CD4-positive, alpha-beta memory T cell (primary cell): ENCODE results near the gene TBC1D14. TPM values are rescaled to one million over a fixed set of nuclear protein-coding genes. Genes with fewer than 3 reads are reported as not detected.
A peak's percentile ranks its signal among the peaks of the same experiment; 100 is the strongest.
"Not testable (repeated sequence)": the region's sequence is repeated elsewhere in the genome, so short reads cannot be mapped to it uniquely, and the experiment has no call there.

Source experiments
- CTCF ChIA-PET: fragments of 350-600 bp; sonication (Branson Sonifier 250); formaldehyde crosslinking; loops from one replicate; lab custom pipeline; 2021; ENCODE audit warnings: inconsistent platforms; ENCODE audit not compliant: partially characterized antibody; lab: Charles Lee
- POLR2A ChIA-PET: fragments of 350-600 bp; sonication (Branson Sonifier 250); formaldehyde crosslinking; loops from one replicate; lab custom pipeline; 2021; ENCODE audit not compliant: partially characterized antibody; lab: Charles Lee
- DNase-seq, 5 donors: peaks; one replicate each; pipeline versions ENCODE4 v3.0.0 to v3.0.0-alpha.2; 2020 to 2022; ENCODE audit warnings: mixed read lengths in 1 of 5
- H3K27ac ChIP-seq: one replicate; pipeline ENCODE4 v1.7.0; 2013; ENCODE audit warnings: low read depth, low read length
- H3K27me3 ChIP-seq: 2 replicates; pipeline ENCODE4 v1.7.0; 2013; ENCODE audit warnings: mild to moderate bottlenecking, low read length, moderate library complexity; ENCODE audit not compliant: insufficient read depth
- H3K36me3 ChIP-seq: 2 replicates; pipeline ENCODE4 v1.7.0; 2013; ENCODE audit warnings: mild to moderate bottlenecking, low read length, moderate library complexity; ENCODE audit not compliant: insufficient read depth
- H3K4me1 ChIP-seq: 2 replicates; pipeline ENCODE4 v1.7.0; 2013; ENCODE audit warnings: mild to moderate bottlenecking, low read length, moderate library complexity; ENCODE audit not compliant: insufficient read depth
- H3K4me3 ChIP-seq, 2 donors: one replicate each; pipeline ENCODE4 v1.7.0; 2013; ENCODE audit warnings: low read length in 2 of 2, mild to moderate bottlenecking in 1 of 2
- H3K9me3 ChIP-seq, 2 donors: one replicate each; pipeline ENCODE4 v1.7.0; 2013; ENCODE audit warnings: low read length in 2 of 2, control low read depth in 1 of 2; ENCODE audit not compliant: control insufficient read depth in 1 of 2
- H3K27ac Mint-ChIP-seq, 7 donors: one replicate each; pipeline ENCODE4 v1.8.0; 2020 to 2021; ENCODE audit warnings: mixed read lengths in 7 of 7, mild to moderate bottlenecking in 6 of 7, inconsistent platforms in 3 of 7, moderate library complexity in 3 of 7
- H3K27me3 Mint-ChIP-seq, 2 donors: one replicate each; pipeline ENCODE4 v1.8.0; 2020 to 2021; ENCODE audit warnings: mixed read lengths in 2 of 2
- H3K36me3 Mint-ChIP-seq, 2 donors: one replicate each; pipeline ENCODE4 v1.8.0; 2020 to 2021; ENCODE audit warnings: mixed read lengths in 2 of 2, inconsistent platforms in 1 of 2, mild to moderate bottlenecking in 1 of 2
- H3K4me1 Mint-ChIP-seq, 4 donors: one replicate each; pipeline ENCODE4 v1.8.0; 2020 to 2021; ENCODE audit warnings: mixed read lengths in 4 of 4, mild to moderate bottlenecking in 1 of 4
- H3K4me3 Mint-ChIP-seq, 8 donors: one replicate each; pipeline ENCODE4 v1.8.0; 2020 to 2021; ENCODE audit warnings: mixed read lengths in 8 of 8, mild to moderate bottlenecking in 7 of 8, moderate library complexity in 6 of 8, inconsistent platforms in 3 of 8
- H3K9me3 Mint-ChIP-seq, 8 donors: one replicate each; pipeline ENCODE4 v1.8.0; 2020 to 2021; ENCODE audit warnings: mixed read lengths in 8 of 8, mild to moderate bottlenecking in 5 of 8, inconsistent platforms in 3 of 8, moderate library complexity in 1 of 8
- intact Hi-C: fragments of 100-400 bp; cut with micrococcal nuclease; formaldehyde crosslinking; loops from one replicate; pipeline ENCODE4 v1.15.1; 2023
- polyA plus RNA-seq, 2 donors: library from polyadenylated mRNA; unstranded; fragments of 300-500 nt; fragmentation: Illumina TruSeq; gene quantifications; one replicate each; pipeline ENCODE4 v1.2.3, GENCODE V29; 2021
- total RNA-seq, 2 experiments: library from RNA; stranded (reverse); gene quantifications; one replicate each; pipeline ENCODE4 v1.2.3, GENCODE V29; 2021

TBC1D14 gene
- total and polyA plus RNA-seq, 4 experiments from 2014 or later = 40.7 to 80.7 (median 63.0) TPM

DNA sequence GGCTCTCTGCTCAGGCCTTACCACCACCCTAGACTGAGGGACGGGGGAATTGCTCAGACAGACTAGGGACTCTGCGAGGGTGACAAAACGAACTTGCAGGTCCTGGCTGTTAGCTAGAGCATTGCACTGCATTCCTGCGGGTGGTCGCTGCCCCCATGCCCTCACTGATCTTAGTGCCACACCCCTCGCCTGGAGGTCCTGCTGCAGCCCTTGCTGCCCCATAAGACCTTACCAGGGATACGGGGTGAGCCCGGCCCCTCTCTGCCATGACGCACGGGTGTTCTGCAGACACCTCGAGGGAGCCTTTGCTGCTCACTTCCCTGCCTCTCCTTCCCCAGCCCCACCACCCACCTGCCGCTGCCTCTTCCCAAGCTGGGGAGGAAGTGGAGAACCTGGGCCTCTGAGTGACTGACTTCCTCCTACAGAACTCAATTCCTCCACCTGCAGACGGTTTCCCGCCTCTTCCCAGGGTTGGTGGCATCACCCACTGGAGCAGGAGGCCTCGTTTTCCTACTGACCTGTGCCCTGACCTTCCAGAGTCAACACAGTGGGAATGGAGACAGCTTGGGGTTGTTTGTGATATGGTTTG is 19.8 kb upstream of the TBC1D14 start:
- Mint-ChIP-seq H3K36me3 (peaks cover 1 to 4% of the 10 kb centered on the region in 2 donors), H3K4me1 (peaks cover 12 to 34% (median 23%) of the 10 kb centered on the region in 4 donors), H3K9me3 (no peaks in the 10 kb centered on the region), H3K4me3 (no peak overlapping the region), H3K27ac (no peak overlapping the region), H3K27me3 (no peaks in the 10 kb centered on the region)
- Histone ChIP-seq H3K27me3 (no peaks in the 10 kb centered on the region), H3K27ac (no peak overlapping the region), H3K4me1 (peaks cover 24% of the 10 kb centered on the region), H3K9me3 (peaks cover 0 to 3% of the 10 kb centered on the region in 2 donors), H3K4me3 (no peak overlapping the region), H3K36me3 (no peaks in the 10 kb centered on the region)
- CTCF ChIA-PET = no interaction called here
- intact Hi-C loops = no loop called here
- DNase-seq = no peak
- POLR2A ChIA-PET = no interaction called here

DNA sequence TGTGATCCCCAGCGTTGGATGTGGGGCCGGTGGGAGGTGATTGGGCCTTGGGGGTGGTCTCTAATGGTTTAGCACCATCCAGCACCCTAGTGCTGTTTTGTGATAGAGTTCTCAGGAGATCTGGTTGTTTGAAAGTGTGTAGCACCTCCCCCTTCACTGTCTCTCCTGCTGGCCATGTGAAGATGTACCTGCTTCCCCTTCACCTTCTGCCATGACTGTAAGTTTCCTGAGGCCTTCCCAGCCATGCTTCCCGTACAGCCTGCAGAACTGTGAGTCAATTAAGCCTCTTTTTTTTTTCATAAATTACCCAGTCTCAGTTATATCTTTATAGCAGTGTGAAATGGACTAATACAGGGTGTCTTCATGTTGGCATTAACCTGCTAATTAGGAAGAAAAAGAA is 19.3 kb upstream of the TBC1D14 start:
- H3K4me3 Mint-ChIP-seq = no peak overlapping the region
- CTCF ChIA-PET = no interaction called here
- DNase-seq = no peak
- POLR2A ChIA-PET = no interaction called here
- H3K27ac Mint-ChIP-seq = peak overlapping the region in 2 of 7 donors; percentile 42 to 53
- peaks cover 12 to 38% (median 23%) of the 10 kb centered on the region in 4 donors for H3K4me1 Mint-ChIP-seq
- Histone ChIP-seq H3K27me3 (no peaks in the 10 kb centered on the region), H3K27ac (no peak overlapping the region), H3K4me1 (peaks cover 24% of the 10 kb centered on the region), H3K36me3 (no peaks in the 10 kb centered on the region), H3K4me3 (no peak overlapping the region), H3K9me3 (peaks cover 0 to 3% of the 10 kb centered on the region in 2 donors)
- no peaks in the 10 kb centered on the region for H3K27me3 Mint-ChIP-seq
- intact Hi-C loops = no loop called here
- H3K36me3 Mint-ChIP-seq = peaks cover 1% of the 10 kb centered on the region in 2 donors
- no peaks in the 10 kb centered on the region for H3K9me3 Mint-ChIP-seq

DNA sequence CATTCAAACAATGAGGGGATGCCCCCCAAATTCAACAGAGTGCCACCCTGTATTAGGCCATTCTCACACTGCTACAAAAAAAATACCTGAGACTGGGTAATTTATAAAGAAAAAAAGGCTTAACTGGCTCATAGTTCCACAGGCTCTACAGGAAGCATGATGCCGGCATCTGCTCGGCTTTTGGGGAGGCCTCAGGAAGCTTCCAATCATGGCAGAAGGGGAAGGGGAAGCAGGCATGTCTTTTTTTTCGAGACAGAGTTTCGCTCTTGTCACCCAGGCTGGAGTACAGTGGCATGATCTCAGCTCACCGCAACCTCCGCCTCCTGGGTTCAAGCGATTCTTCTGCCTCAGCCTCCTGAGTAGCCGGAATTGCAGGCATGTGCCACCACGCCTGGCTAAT is 18.7 kb upstream of the TBC1D14 start:
- H3K27me3 Mint-ChIP-seq, H3K4me3 Mint-ChIP-seq, H3K9me3 ChIP-seq, H3K27me3 ChIP-seq, intact Hi-C loops, H3K9me3 Mint-ChIP-seq, H3K27ac ChIP-seq, H3K36me3 ChIP-seq, H3K4me3 ChIP-seq, H3K36me3 Mint-ChIP-seq, DNase-seq: not testable (repeated sequence)
- H3K4me1 ChIP-seq = peaks cover 24% of the 10 kb centered on the region
- Mint-ChIP-seq H3K4me1 (peaks cover 12 to 38% (median 23%) of the 10 kb centered on the region in 4 donors), H3K27ac (peak overlapping the region in 2 of 7 donors; percentile 4 to 29)
- ChIA-PET CTCF (interaction anchor here (1.2 to 1.7 kb wide), 3 partner anchors 13 to 84 kb away, joined by 3 to 7 read pairs (median 6); partner anchors contain the start of gene TBC1D14), POLR2A (interaction anchor here (2.5 kb wide), 1 partner anchor 18 kb away, joined by 14 read pairs; the partner anchor contains the start of gene TBC1D14)

DNA sequence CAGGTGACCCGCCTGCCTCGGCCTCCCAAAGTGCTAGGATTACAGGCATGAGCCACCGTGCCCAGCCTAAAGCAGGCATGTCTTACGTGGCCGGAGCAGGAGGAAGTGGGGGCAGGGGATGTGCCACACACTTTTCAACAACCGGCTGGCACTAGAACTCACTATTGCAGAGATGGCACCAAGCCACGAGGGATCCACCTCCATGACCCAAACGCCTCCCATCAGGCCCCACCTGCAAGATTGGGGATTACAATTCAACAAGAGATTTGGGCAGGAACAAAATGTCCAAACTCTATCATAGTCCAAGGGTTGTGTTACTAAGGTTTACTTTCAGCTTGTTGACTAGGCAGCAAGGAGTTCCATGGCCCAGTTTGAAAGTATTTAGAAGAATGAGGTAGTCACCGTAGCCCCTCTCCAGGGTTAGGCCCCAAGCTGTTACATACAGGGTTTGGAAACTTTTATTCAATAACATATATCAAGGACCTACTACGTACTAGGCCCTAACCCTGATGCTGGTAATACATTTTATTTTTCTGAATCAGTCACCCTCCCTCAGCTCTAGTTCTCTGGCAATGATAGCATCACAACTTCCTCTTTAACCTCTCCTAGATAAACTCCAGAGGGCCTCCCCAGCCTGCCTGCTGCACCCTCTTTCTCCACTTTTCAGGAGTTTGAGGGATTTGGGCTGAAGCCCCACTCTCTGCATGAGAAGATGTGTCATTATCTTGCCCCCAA is 18.0 kb upstream of the TBC1D14 start:
- H3K36me3 Mint-ChIP-seq = no peaks in the 10 kb centered on the region
- no peak for DNase-seq
- no peaks in the 10 kb centered on the region for H3K27me3 Mint-ChIP-seq
- peaks cover 24% of the 10 kb centered on the region for H3K4me1 ChIP-seq
- H3K9me3 Mint-ChIP-seq = no peaks in the 10 kb centered on the region
- intact Hi-C loops = loop anchor here (1.0 to 2.0 kb wide), 2 partner anchors 51 to 179 kb away; no protein-coding TSS in a partner anchor
- peaks cover 0 to 3% of the 10 kb centered on the region in 2 donors for H3K9me3 ChIP-seq
- CTCF ChIA-PET = interaction anchor here (1.1 to 3.4 kb wide), 6 partner anchors 13 to 178 kb away, joined by 3 to 22 read pairs (median 6); partner anchors contain the start of genes GRPEL1 and TBC1D14
- peak overlapping the region; percentile 30 for H3K27ac ChIP-seq
- H3K27ac Mint-ChIP-seq = peak overlapping the region; percentile 13 to 90 (median 79)
- POLR2A ChIA-PET = interaction anchor here (1.0 to 2.6 kb wide), 5 partner anchors 13 to 95 kb away, joined by 3 to 14 read pairs (median 4); partner anchors contain the start of gene TBC1D14
- no peaks in the 10 kb centered on the region for H3K27me3 ChIP-seq
- H3K4me1 Mint-ChIP-seq = peaks cover 12 to 38% (median 23%) of the 10 kb centered on the region in 4 donors
- H3K36me3 ChIP-seq = no peaks in the 10 kb centered on the region
- H3K4me3 ChIP-seq = peak overlapping the region; percentile 20 to 34
- peak overlapping the region; percentile 10 to 87 (median 70) for H3K4me3 Mint-ChIP-seq

GRCh38 chr4:6892190-6892908 is 17.3 kb upstream of the TBC1D14 start:
- H3K27ac Mint-ChIP-seq = peak overlapping the region; percentile 13 to 90 (median 82)
- H3K4me3 ChIP-seq = peak overlapping the region; percentile 20 to 34
- no peaks in the 10 kb centered on the region for H3K27me3 Mint-ChIP-seq
- H3K4me1 Mint-ChIP-seq = peaks cover 12 to 38% (median 24%) of the 10 kb centered on the region in 4 donors
- intact Hi-C loops = loop anchor here (1.0 to 2.0 kb wide), 2 partner anchors 50 to 178 kb away; no protein-coding TSS in a partner anchor
- peaks cover 24% of the 10 kb centered on the region for H3K4me1 ChIP-seq
- peak overlapping the region; percentile 10 to 87 (median 70) for H3K4me3 Mint-ChIP-seq
- H3K36me3 Mint-ChIP-seq = no peaks in the 10 kb centered on the region
- CTCF ChIA-PET = interaction anchor here (0.7 to 3.4 kb wide), 9 partner anchors 12 to 177 kb away, joined by 3 to 22 read pairs (median 6); partner anchors contain the start of genes GRPEL1 and TBC1D14
- H3K9me3 ChIP-seq = peaks cover 0 to 3% of the 10 kb centered on the region in 2 donors
- no peaks in the 10 kb centered on the region for H3K9me3 Mint-ChIP-seq
- H3K27me3 ChIP-seq = no peaks in the 10 kb centered on the region
- DNase-seq = peak; percentile 25 to 56 (median 30)
- peak overlapping the region; percentile 30 for H3K27ac ChIP-seq
- POLR2A ChIA-PET = interaction anchor here (1.0 to 2.6 kb wide), 7 partner anchors 12 to 94 kb away, joined by 3 to 14 read pairs (median 4); partner anchors contain the start of gene TBC1D14
- H3K36me3 ChIP-seq = no peaks in the 10 kb centered on the region

GRCh38 chr4:6892909-6893202 is 16.8 kb upstream of the TBC1D14 start:
- ChIA-PET CTCF (interaction anchor here (0.7 to 3.4 kb wide), 10 partner anchors 11 to 191 kb away, joined by 3 to 22 read pairs (median 5); partner anchors contain the start of genes GRPEL1 and TBC1D14), POLR2A (interaction anchor here (1.0 to 2.6 kb wide), 6 partner anchors 14 to 94 kb away, joined by 3 to 14 read pairs (median 6); partner anchors contain the start of gene TBC1D14)
- intact Hi-C loops = loop anchor here (1.0 to 2.0 kb wide), 2 partner anchors 50 to 177 kb away; no protein-coding TSS in a partner anchor
- peak overlapping the region; percentile 8 to 90 (median 82) for H3K27ac Mint-ChIP-seq
- Histone ChIP-seq H3K27me3 (no peaks in the 10 kb centered on the region), H3K4me1 (peaks cover 24% of the 10 kb centered on the region), H3K9me3 (peaks cover 0 to 3% of the 10 kb centered on the region in 2 donors), H3K4me3 (no peak overlapping the region), H3K27ac (peak overlapping the region; percentile 30), H3K36me3 (no peaks in the 10 kb centered on the region)
- no peak for DNase-seq
- peak overlapping the region in 2 of 8 donors; percentile 70 to 87 for H3K4me3 Mint-ChIP-seq
- peaks cover 12 to 38% (median 24%) of the 10 kb centered on the region in 4 donors for H3K4me1 Mint-ChIP-seq
- H3K9me3 Mint-ChIP-seq = no peaks in the 10 kb centered on the region
- no peaks in the 10 kb centered on the region for H3K27me3 Mint-ChIP-seq
- H3K36me3 Mint-ChIP-seq = no peaks in the 10 kb centered on the region
